Ascending aorta (tissue), 2 donors: ENCODE results near the gene MTRR. TPM values are rescaled to one million over a fixed set of nuclear protein-coding genes. Genes with fewer than 3 reads are reported as not detected.

Experiments used
- DNase-seq, 2 donors: peaks; one replicate each; pipeline ENCODE4 v3.0.0-alpha.2; 2019; ENCODE audit warnings: low spot score in 2 of 2
- H3K27ac ChIP-seq, 2 donors: fragments of 200-600 bp; sonication (generic); one replicate each; pipeline ENCODE4 v1.5.1; 2016 to 2017; ENCODE audit warnings: mild to moderate bottlenecking in 1 of 2
- H3K27me3 ChIP-seq: fragments of 200-600 bp; sonication (generic); one replicate; pipeline ENCODE4 v1.5.1; 2017
- H3K36me3 ChIP-seq, 2 donors: fragments of 200-600 bp; sonication (generic); one replicate each; pipeline ENCODE4 v1.5.1; 2016
- H3K4me1 ChIP-seq, 2 donors: fragments of 200-600 bp; sonication (generic); one replicate each; pipeline ENCODE4 v1.5.1; 2016 to 2017; ENCODE audit warnings: mild to moderate bottlenecking in 1 of 2
- H3K4me3 ChIP-seq, 2 donors: fragments of 200-600 bp; sonication (generic); one replicate each; pipeline ENCODE4 v1.5.1; 2016 to 2017; ENCODE audit warnings: mild to moderate bottlenecking in 1 of 2
- H3K9me3 ChIP-seq, 2 donors: fragments of 200-600 bp; sonication (generic); one replicate each; pipeline ENCODE4 v1.5.1; 2016
- CTCF ChIP-seq, 3 experiments: fragments of 200-600 bp in 2 of 3; fragments of 450-650 bp in 1 of 3; sonication (generic) in 2 of 3; IDR thresholded peaks; one replicate each; pipeline ENCODE4 v1.5.1; 2016 to 2019; ENCODE audit warnings: antibody characterized with exemption in 3 of 3, mild to moderate bottlenecking in 1 of 3, moderate library complexity in 1 of 3
- intact Hi-C: fragments of 100-400 bp; cut with DNase I; formaldehyde crosslinking; loops from one replicate; pipeline ENCODE4 v1.15.1; 2023
- total RNA-seq: library from RNA; depleted of rRNA; stranded (reverse); fragments of >200 nt; gene quantifications from one replicate; pipeline ENCODE4 v1.1.0, GENCODE V29; 2016

Gene MTRR
- total RNA-seq, 1 donor from 2014 or later, result 15.0 TPM

DNA sequence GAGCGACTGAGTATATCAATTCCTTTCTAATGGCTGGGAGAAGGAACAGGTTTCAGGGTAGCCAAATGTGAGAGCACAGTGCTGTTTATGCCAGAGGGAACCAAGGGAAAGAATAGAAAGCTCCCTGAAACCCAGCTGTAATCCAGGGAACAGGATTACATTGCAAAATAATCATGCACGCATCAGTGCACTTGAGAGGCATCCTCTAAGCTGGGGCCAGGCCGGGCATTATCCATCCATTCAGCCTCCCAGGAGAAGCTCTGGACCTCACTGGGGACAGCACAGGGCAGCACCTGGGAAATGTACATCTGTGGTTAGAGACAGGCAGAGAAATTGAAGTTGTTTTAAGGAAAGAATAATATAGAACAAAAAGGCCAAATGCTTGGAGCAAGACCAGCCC is 72.7 kb downstream of the MTRR start:
- Histone ChIP-seq H3K9me3 (no peaks in the 10 kb centered on the region), H3K36me3 (no peaks in the 10 kb centered on the region), H3K4me1 (no peaks in the 10 kb centered on the region), H3K27me3 (no peaks in the 10 kb centered on the region), H3K4me3 (no peak overlapping the region), H3K27ac (no peak overlapping the region)
- DNase-seq, result no peak
- intact Hi-C loops, result no loop called here
- no peak for TF ChIP-seq CTCF (IDR thresholded peaks at IDR 0.05)

DNA sequence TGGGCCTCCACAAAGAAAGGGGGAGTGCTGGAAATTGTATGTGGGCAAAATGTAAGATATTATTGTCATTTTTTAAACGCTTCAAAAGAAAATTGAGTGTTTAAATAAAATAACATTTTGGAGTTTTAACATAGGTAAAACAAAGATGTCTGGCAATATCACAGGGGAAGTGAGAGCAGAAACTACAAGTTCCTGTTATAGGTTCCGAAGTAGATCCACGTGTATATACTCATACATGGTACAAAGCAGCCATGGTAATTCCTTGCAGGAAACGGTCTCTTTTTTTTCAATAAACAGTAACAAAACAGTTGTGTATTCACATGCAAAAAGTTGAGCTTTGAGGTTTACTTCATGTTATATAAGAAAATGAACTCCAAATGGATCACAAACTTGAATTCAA is 78.4 kb downstream of the MTRR start:
- DNase-seq, result no peak
- intact Hi-C loops, result no loop called here
- no peaks in the 10 kb centered on the region for H3K4me1 ChIP-seq
- no peak overlapping the region for H3K4me3 ChIP-seq
- H3K36me3 ChIP-seq, result no peaks in the 10 kb centered on the region
- no peaks in the 10 kb centered on the region for H3K9me3 ChIP-seq
- no peak for TF ChIP-seq CTCF (IDR thresholded peaks at IDR 0.05)
- no peak overlapping the region for H3K27ac ChIP-seq
- H3K27me3 ChIP-seq, result no peaks in the 10 kb centered on the region

Other genes starting within 250 kb of the MTRR start
- gene CFAP90, start 18.0 kb upstream of the MTRR start, total RNA-seq, result not detected
- gene FASTKD3, start 117 bp upstream of the MTRR start, total RNA-seq, result not detected